H1 (cell line): ENCODE measurements around the gene APH1A.

Source experiments
- CEBPB ChIP-seq: IDR thresholded peaks from 2 replicates; pipeline ENCODE4 v1.6.1; 2012; ENCODE audit warnings: low read depth, low read length
- CTCF ChIP-seq, 3 experiments: IDR thresholded peaks; 1 replicate in 2 of 3; 2 replicates in 1 of 3; pipeline versions ENCODE4 v1.5.1 to v1.6.1; 2011; ENCODE audit warnings: low read length in 3 of 3, mild to moderate bottlenecking in 3 of 3, inconsistent platforms in 2 of 3, low read depth in 1 of 3, moderate library complexity in 1 of 3; ENCODE audit not compliant: insufficient read depth in 1 of 3; ENCODE audit errors: control extremely low read depth in 1 of 3
- EP300 ChIP-seq, 2 experiments: IDR thresholded peaks; 1 replicate in 1 of 2; 2 replicates in 1 of 2; pipeline ENCODE4 v1.6.1; 2011 to 2012; ENCODE audit warnings: low read depth in 2 of 2, low read length in 2 of 2, mild to moderate bottlenecking in 2 of 2, borderline replicate concordance in 1 of 2, inconsistent platforms in 1 of 2, moderate library complexity in 1 of 2
- EZH2 ChIP-seq: fragments of 200-600 bp; sonication (generic); IDR thresholded peaks from 2 replicates; pipeline ENCODE4 v1.7.1; 2012; ENCODE audit warnings: low read depth, mild to moderate bottlenecking, moderate library complexity, low read length, inconsistent platforms; ENCODE audit not compliant: severe bottlenecking
- POLR2AphosphoS5 ChIP-seq: IDR thresholded peaks from 2 replicates; pipeline ENCODE4 v1.6.1; 2011; ENCODE audit warnings: low read depth, low read length
- RNF2 ChIP-seq: fragments of 200-900, 300-1000 bp; sonication (generic); IDR thresholded peaks from 2 replicates; pipeline ENCODE4 v1.7.1; 2016; ENCODE audit warnings: borderline replicate concordance, low read depth, mild to moderate bottlenecking, antibody characterized with exemption, low read length; ENCODE audit not compliant: poor library complexity, severe bottlenecking; ENCODE audit errors: missing control alignments
- TBP ChIP-seq: IDR thresholded peaks from 2 replicates; pipeline ENCODE4 v1.6.1; 2011; ENCODE audit warnings: low read depth, low read length, improper control_type of control experiment

- TF ChIP-seq EP300 (IDR thresholded peaks at IDR 0.05; ENCODE audit: borderline replicate concordance in 1 of 2, low read depth in 2 of 2, low read length in 2 of 2) (no peak), CTCF (IDR thresholded peaks at IDR 0.05; ENCODE audit: control extremely low read depth in 1 of 3, insufficient read depth in 1 of 3, low read depth in 1 of 3, low read length in 3 of 3) (no peak), TBP (no peak), RNF2 (no peak), CEBPB (no peak), EZH2 (no peak), POLR2AphosphoS5 (no peak)
Measured at GRCh38 chr1:150261367-150261766, 7.4 kb downstream of the APH1A start.
